HG02938 (cell line): ENCODE data around the gene CERS6.
"Not testable (repeated sequence)": the region's sequence is repeated elsewhere in the genome, so short reads cannot be mapped to it uniquely, and the experiment has no call there.

ENCODE experiments used
- ATAC-seq: cut with Tn5 transposase; IDR thresholded peaks from one replicate; pipeline ENCODE4 v1.9.1; 2021; ENCODE audit warnings: mild to moderate bottlenecking, moderate library complexity; ENCODE audit not compliant: unreplicated experiment

The CERS6 gene

GRCh38 chr2:168466834-168467565, 10.9 kb downstream of the CERS6 start:
- no peak for ATAC-seq

DNA sequence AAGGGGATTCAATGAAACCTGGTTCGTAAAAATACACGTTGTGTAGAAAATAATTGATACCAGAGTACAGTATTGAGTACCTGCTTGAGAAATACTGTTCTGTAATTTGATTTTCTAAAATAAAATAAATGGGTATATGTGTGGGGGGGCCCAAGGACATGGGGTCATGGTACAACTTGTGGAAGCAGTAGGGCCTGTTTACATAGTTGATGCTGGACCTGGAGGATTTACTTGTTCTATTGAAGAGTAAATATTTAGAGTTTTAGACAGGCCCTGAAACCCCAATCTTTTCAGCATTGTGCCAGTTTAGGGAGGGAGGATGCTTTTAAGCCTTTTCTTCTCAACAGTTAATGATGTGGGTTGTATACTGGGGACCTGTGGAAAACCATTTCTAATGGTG, 11.7 kb downstream of the CERS6 start:
- no peak for ATAC-seq

DNA sequence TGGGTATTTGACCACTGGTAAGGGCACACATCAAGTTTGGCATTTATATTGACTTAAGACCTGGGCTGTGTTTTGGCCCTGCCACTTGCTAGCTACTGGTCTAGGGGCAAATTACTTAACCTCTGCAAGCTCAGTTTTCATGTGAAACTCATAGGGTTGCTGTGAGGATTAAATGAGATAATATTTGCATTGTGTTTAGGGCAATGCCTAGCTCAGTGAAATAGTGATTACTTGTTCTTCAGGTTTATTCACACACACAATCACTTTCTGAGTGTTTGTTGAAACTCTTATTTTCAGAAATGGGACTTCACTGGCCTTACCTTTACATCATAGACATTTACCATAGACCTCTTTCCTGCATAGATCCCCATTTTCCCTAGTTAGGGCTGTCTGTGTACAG, 12.3 kb downstream of the CERS6 start:
- ATAC-seq = no peak

DNA sequence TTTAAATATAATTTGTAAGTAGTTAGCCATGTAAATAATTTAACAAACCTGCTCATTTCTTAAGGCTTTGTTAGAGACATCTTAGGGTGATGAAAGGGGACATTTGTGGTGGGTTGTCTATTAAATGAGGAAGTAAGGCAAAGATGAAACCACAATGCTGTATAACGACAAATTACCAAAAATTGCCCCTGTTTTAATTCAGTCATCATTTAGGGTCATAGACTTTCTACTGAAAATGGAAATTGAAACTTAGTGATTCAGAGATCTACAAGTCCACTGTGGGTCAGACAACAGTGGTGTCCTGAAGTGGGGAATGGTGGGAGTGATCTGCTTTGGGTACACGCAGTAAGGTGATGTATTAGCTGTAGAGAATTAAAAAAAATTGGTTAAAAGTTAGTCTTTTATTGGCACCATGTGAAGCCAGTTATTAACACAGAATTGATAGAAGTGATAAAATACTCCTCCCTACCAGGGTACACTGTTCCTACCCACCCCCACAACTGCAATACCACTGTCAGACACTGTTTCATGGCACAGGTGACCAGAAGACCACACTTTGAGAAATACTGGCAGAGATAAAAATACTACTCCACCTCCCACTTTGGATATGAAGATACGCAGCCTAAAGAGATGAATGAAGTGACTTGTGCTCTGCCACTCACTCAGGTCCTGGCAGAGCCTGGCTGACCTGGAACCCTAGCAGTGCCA, 13.4 kb downstream of the CERS6 start:
- peak; percentile 79 for ATAC-seq

- ATAC-seq = no peak
Measured at GRCh38 chr2:168470320-168471162, 14.5 kb downstream of the CERS6 start.

DNA sequence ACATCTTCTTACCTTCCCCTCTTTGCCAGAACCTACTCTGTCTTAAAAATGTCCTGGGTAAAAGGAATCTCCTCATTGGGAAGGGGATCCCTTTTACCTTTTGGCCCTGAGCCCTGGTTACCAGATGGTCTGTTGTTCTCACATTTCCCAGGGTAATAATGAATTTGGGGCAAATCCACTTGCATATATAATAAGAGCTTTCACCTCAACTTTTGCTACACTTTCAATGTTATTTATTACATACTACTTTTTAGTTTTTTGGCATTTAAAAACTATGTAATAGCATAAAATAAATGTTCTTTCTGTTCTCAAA, 15.0 kb downstream of the CERS6 start:
- ATAC-seq = no peak

DNA sequence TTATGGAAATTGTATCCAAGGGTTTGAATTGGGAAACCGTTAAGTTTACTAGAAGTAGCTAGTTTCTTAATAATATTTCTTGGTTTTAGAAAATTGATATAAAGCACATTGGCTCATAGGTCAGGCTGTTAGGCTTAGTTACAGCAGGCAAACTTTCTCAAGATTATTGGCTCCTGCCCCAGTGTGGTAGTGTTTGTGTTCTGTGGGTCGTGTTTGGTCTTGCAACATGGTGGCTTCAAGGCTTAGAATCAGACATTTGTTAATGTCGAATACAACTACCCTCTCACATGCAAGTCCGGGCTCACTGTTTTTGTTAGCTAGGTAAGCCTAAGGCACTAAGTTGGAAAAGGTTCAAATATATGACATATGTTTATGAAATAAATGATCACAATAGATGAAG, 19.6 kb downstream of the CERS6 start:
- no peak for ATAC-seq

DNA sequence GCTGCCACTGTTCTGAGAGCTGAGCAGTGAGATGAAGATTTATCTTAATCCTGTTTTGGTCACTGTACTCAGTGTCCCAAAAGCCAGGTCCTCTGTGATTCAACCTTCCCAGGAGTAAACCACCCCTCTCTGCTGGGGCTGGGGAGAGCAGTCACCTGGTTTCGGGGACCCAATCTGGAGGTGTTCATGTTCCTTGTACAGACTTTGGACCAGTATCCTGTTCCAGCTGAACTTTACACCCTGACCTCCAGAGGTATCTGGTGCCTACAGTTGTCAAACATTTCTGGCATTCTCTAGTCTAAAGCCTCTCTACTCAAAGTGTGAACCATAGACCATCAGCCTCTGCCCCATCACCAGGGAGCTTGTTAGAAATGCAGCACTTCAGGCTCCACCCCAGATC, 22.1 kb downstream of the CERS6 start:
- ATAC-seq = no peak

- ATAC-seq = no peak
Measured at GRCh38 chr2:168480356-168480755, 24.3 kb downstream of the CERS6 start.

DNA sequence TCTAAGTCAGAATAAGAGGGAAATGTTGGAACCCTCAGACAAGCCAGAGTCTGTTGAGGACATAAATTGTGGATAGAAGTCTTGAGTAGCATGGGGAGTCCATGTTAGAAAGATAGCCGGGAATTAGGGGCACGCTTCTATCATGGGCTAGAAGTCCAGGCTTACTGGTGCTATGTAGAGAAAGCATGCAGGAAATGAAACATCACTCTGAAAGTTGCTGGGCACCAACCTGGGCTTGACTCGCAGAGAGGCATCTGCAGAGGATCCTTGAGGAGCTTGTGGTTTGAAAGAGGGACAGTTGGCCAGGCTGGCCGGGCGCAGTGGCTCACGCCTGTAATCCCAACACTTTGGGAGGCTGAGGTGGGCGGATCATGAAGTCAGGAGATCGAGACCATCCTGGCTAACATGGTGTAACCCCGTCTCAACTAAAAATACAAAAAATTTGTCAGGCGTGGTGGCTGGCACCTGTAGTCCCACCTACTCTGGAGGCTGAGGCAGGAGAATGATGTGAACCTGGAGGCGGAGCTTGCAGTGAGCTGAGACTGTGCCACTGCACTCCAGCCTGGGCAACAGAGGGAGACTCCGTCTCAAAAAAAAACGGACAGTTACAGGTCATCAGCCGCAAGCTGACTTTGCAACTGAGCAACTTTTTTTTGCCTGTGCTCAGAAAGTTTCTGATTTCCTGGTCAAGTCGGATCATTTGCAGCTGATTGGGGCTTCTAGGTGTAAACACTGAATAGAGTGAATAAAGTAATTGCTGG, 24.9 kb downstream of the CERS6 start:
- ATAC-seq = no peak

GRCh38 chr2:168482269-168482668, 26.2 kb downstream of the CERS6 start:
- ATAC-seq = no peak

DNA sequence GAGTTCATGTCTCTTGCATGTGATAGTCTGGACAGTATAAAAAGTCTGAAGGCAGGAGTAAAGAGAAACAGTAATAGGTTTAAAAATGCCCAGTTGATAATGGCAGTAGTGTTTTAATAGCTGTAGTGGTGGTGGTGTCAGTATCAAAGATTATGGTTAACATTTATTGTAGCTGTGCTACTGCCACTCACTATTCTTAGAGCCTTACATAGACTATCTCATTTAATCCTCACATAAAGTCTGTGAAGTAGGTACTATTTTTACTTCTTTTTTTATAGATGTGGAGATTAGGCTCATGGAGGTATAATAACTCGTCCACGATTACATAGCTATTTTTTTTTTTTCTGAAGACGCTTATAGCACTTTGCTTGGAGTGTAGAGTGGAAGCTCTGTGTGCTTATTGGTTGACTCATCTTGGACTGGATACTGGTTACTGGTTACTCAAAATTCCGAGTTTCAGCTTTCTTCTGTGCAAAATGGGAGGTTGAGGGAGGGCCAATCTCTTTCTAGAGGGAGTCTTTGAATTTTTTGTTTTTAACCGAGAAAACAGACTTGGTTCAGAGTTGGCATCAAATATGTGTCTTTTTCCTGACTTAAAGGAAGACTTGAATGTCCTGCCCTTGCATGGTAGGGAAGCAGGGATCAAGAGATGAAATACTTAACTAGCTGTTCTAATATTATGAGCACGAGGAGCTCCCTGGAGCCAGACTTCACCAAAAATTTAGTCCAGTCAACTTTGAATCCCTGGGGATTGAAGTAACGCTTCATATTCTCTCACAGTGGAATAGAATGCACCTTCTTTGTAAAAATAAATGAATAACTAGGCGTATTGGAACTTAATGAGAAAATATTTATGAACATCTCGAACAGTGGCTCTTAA, 27.1 kb downstream of the CERS6 start:
- no peak for ATAC-seq

DNA sequence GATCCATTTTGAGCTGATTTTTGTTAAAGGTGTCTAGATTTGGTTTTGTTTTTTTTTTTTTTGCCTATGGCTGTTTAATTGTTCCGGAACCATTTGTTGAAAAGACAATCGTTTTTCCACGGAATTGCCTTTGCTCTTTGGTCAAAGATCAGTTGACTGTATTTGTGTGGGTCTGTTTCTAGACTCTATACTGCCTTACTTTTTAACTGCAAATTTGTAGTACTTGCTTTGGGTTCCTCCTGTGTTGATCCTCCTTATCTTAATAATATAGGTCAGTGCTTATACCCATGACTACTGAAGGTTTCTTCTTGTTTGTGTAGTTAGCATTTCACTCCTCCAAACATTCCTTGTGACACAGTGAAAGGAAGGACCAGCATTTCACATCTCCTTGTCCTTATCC, 30.4 kb downstream of the CERS6 start:
- no peak for ATAC-seq

DNA sequence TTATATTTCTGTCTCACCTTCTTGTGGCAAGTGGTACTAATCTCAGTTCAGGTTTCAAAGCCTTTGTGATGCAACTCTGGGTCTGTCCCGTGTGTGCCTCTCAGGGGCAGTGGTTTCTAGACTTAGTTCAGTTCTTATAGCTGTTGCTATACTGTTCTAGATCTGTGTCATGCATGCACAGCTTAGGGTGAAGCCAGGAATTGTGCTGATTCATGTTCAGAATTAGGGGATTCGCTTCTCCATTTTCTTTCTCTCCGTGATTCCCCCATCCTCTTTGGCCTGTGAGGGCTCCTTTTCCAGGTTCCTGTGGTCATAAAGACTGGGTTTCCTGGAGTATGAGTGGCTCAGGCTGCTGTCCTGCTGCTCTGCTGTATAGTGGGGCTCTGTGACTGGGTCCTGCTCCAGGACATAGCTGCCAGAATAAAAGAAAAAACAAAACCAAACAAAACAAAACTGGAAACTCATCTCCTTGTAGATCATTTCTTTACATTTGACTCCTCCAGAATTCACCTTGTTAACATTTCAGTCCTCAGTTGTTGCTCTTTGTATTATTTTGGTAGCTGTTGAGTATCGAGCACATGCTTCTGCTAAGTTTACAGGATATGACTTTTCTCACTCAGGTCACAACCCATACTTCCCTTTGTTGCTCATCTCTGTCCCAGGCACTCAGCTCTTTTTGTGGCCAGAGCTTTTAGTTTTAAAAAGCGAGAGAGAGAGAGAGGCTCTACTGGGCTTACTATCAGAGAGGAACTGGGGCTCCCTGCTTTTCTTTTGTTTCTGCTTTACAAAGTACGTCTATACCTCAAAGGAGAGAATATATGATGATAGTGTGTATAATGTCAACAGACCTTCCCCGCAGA, 34.2 kb downstream of the CERS6 start:
- peak; percentile 93 for ATAC-seq

- ATAC-seq = no peak
Measured at GRCh38 chr2:168490946-168491605, 35.0 kb downstream of the CERS6 start.

DNA sequence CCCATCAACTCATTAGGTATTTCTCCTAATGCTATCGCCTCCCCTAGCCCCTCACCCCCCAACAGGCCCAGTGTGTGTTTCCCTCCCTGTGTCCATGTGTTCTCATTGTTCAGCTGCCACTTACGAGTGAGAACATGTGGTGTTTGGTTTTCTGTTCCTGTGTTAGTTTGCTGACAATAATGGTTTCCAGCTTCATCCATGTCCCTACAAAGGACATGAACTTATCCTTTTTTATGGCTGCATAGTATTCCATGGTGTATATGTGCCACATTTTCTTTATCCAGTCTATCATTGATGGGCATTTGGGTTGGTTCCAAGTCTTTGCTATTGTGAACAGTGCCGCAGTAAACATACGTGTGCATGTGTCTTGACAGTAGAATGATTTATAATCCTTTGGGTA, 35.7 kb downstream of the CERS6 start:
- not testable (repeated sequence) for ATAC-seq

- not testable (repeated sequence) for ATAC-seq
Measured at GRCh38 chr2:168493219-168493618, 37.1 kb downstream of the CERS6 start.

DNA sequence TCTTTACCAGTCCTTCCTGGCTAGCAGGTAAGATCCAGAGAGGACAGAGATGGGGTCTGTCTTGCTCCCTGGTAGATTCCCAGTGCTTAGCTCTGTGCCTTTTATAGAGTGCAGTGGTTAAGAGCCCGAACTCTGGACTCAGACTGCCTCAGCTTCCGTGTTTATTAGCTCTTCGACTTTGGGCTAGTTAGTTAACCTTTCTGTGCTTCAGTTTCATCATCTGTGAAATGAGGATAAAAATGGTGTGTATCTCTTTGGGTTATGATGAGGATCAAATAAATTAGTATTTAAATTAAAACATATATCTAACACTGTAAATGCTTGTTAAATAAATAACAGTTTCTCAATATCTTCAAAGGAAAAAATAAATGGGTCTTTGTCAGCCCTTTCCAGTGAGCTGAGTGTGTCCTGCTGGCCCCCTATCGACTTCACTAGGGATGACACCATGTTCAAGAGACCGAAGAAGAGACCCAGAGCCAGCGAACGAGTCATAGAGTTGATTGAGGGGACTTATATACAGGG, 38.2 kb downstream of the CERS6 start:
- ATAC-seq = no peak
